HL-60 (cell line): ENCODE results near the gene GPX3.

Experiments used
- CTCF ChIP-seq: IDR thresholded peaks from one replicate; pipeline ENCODE4 v1.5.1; 2011; ENCODE audit warnings: low read length, control low read depth, inconsistent platforms; ENCODE audit not compliant: insufficient read depth
- GABPA ChIP-seq: IDR thresholded peaks from 2 replicates; pipeline ENCODE4 v1.6.1; 2012; ENCODE audit warnings: low read depth
- POLR2AphosphoS5 ChIP-seq: IDR thresholded peaks from 2 replicates; pipeline ENCODE4 v1.6.1; 2012; ENCODE audit warnings: low read depth
- REST ChIP-seq: IDR thresholded peaks from 2 replicates; pipeline ENCODE4 v1.6.1; 2012; ENCODE audit warnings: low read depth; ENCODE audit not compliant: insufficient replicate concordance
- SPI1 ChIP-seq: IDR thresholded peaks from 2 replicates; pipeline ENCODE4 v1.6.1; 2012; ENCODE audit warnings: low read depth, mild to moderate bottlenecking, borderline replicate concordance

GRCh38 chr5:151039665-151040064 is 19.3 kb downstream of the GPX3 start:
- no peak for TF ChIP-seq CTCF
- TF ChIP-seq POLR2AphosphoS5, result no peak
- TF ChIP-seq SPI1, result no peak
- no peak for TF ChIP-seq GABPA
- no peak for TF ChIP-seq REST
